ENCODE results near the gene SPOCK1. TPM values are rescaled to one million over a fixed set of nuclear protein-coding genes. Genes with fewer than 3 reads are reported as not detected.

The SPOCK1 gene
- polyA plus RNA-seq, 1 experiment, result 304 TPM

DNA sequence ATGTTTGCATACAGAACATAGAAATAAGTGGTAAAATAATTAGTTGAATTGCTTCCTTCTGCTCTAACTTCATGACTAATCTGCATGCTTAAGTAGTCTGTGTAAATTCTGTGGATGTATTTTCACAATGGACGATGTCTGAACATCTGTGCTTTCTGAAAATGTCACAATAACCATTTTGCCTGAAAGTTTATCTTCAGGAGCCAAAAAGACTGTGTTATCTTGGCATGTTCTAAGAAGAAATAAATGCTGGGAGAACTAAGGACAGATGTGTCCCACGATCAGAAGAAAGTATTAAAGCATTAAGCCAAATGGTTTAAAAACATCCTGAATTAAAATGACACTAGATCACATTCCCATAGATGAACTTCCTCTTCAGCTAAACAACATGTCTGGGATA is 397.6 kb downstream of the SPOCK1 start:
- CTCF ChIA-PET, result interaction anchor here (1.0 kb wide), 1 partner anchor 15 kb away, joined by 3 read pairs; no protein-coding TSS in a partner anchor
- no peak for DNase-seq (ENCODE audit: low read depth)
- Histone ChIP-seq H3K36me3 (ENCODE audit: control insufficient read depth, insufficient read depth, low read length) (no peaks in the 10 kb centered on the region), H3K4me3 (ENCODE audit: low read depth, low read length) (no peak overlapping the region), H3K27me3 (ENCODE audit: control insufficient read depth, insufficient read depth, low read length) (no peaks in the 10 kb centered on the region)
- TF ChIP-seq, protein P1, sequence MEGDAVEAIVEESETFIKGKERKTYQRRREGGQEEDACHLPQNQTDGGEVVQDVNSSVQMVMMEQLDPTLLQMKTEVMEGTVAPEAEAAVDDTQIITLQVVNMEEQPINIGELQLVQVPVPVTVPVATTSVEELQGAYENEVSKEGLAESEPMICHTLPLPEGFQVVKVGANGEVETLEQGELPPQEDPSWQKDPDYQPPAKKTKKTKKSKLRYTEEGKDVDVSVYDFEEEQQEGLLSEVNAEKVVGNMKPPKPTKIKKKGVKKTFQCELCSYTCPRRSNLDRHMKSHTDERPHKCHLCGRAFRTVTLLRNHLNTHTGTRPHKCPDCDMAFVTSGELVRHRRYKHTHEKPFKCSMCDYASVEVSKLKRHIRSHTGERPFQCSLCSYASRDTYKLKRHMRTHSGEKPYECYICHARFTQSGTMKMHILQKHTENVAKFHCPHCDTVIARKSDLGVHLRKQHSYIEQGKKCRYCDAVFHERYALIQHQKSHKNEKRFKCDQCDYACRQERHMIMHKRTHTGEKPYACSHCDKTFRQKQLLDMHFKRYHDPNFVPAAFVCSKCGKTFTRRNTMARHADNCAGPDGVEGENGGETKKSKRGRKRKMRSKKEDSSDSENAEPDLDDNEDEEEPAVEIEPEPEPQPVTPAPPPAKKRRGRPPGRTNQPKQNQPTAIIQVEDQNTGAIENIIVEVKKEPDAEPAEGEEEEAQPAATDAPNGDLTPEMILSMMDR (IDR thresholded peaks at IDR 0.05; ENCODE audit: insufficient read depth, low read depth, low read length), result no peak
- POLR2A ChIA-PET, result no interaction called here

- TF ChIP-seq, protein P1 (IDR thresholded peaks at IDR 0.05; ENCODE audit: insufficient read depth, low read depth, low read length), result no peak
- POLR2A ChIA-PET, result interaction anchor here (0.5 kb wide), 1 partner anchor 43 kb away, joined by 3 read pairs; no protein-coding TSS in a partner anchor
- Histone ChIP-seq H3K4me3 (ENCODE audit: low read depth, low read length) (no peak overlapping the region), H3K36me3 (ENCODE audit: control insufficient read depth, insufficient read depth, low read length) (no peaks in the 10 kb centered on the region), H3K27me3 (ENCODE audit: control insufficient read depth, insufficient read depth, low read length) (no peaks in the 10 kb centered on the region)
- CTCF ChIA-PET, result interaction anchor here (0.7 kb wide), 1 partner anchor 24 kb away, joined by 3 read pairs; no protein-coding TSS in a partner anchor
- DNase-seq (ENCODE audit: low read depth), result no peak
These were observed 399.5 kb downstream of the SPOCK1 start for GRCh38 chr5:137099651-137100050.

- TF ChIP-seq, protein P1 (IDR thresholded peaks at IDR 0.05; ENCODE audit: insufficient read depth, low read depth, low read length), result no peak
- Histone ChIP-seq H3K27me3 (ENCODE audit: control insufficient read depth, insufficient read depth, low read length) (no peaks in the 10 kb centered on the region), H3K4me3 (ENCODE audit: low read depth, low read length) (no peak overlapping the region), H3K36me3 (ENCODE audit: control insufficient read depth, insufficient read depth, low read length) (no peaks in the 10 kb centered on the region)
- ChIA-PET POLR2A (no interaction called here), CTCF (no interaction called here)
- DNase-seq (ENCODE audit: low read depth), result no peak
These were observed 400.5 kb downstream of the SPOCK1 start for GRCh38 chr5:137098663-137099062.

- DNase-seq (ENCODE audit: low read depth), result no peak
- no peaks in the 10 kb centered on the region for H3K36me3 ChIP-seq (ENCODE audit: control insufficient read depth, insufficient read depth, low read length)
- ChIA-PET POLR2A (no interaction called here), CTCF (no interaction called here)
- no peak overlapping the region for H3K4me3 ChIP-seq (ENCODE audit: low read depth, low read length)
- TF ChIP-seq, protein P1 (IDR thresholded peaks at IDR 0.05; ENCODE audit: insufficient read depth, low read depth, low read length), result no peak
- no peaks in the 10 kb centered on the region for H3K27me3 ChIP-seq (ENCODE audit: control insufficient read depth, insufficient read depth, low read length)
These were observed 400.9 kb downstream of the SPOCK1 start for GRCh38 chr5:137098238-137098637.

DNA sequence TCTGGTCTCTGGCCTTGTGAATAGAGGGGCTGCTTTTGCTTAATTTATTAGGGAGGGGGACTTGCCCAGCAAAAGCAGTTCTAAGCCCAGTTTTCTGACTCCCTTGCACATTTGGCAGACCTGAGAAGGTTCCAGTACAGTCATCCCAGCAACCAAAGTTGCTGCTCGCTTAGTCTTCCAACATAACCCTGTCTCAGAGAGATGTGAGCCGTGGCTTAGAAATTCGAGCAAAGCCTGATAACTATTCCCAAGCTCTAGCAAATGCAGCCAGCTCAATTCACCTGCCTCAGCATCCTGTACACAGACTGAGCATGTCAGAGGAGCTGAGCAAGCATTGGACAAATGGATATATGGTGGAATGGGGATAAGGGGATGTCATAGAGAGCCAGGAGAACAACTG is 401.9 kb downstream of the SPOCK1 start:
- Histone ChIP-seq H3K27me3 (ENCODE audit: control insufficient read depth, insufficient read depth, low read length) (no peaks in the 10 kb centered on the region), H3K4me3 (ENCODE audit: low read depth, low read length) (no peak overlapping the region), H3K36me3 (ENCODE audit: control insufficient read depth, insufficient read depth, low read length) (no peaks in the 10 kb centered on the region)
- ChIA-PET POLR2A (no interaction called here), CTCF (interaction anchor here (0.6 to 1.5 kb wide), 2 partner anchors 12 to 37 kb away, joined by 3 read pairs; no protein-coding TSS in a partner anchor)
- no peak for DNase-seq (ENCODE audit: low read depth)
- TF ChIP-seq, protein P1 (IDR thresholded peaks at IDR 0.05; ENCODE audit: insufficient read depth, low read depth, low read length), result no peak
